H1 (cell line): ENCODE measurements around the gene NCEH1. TPM values are rescaled to one million over a fixed set of nuclear protein-coding genes. Genes with fewer than 3 reads are reported as not detected.

ENCODE experiments used
- CREB1 ChIP-seq: IDR thresholded peaks from 2 replicates; pipeline ENCODE4 v1.6.1; 2012; ENCODE audit warnings: inconsistent platforms
- EGR1 ChIP-seq: IDR thresholded peaks from 2 replicates; pipeline ENCODE4 v1.6.1; 2011; ENCODE audit warnings: low read depth, low read length, borderline replicate concordance
- EP300 ChIP-seq, 2 experiments: IDR thresholded peaks; 1 replicate in 1 of 2; 2 replicates in 1 of 2; pipeline ENCODE4 v1.6.1; 2011 to 2012; ENCODE audit warnings: low read depth in 2 of 2, low read length in 2 of 2, mild to moderate bottlenecking in 2 of 2, borderline replicate concordance in 1 of 2, inconsistent platforms in 1 of 2, moderate library complexity in 1 of 2
- KDM4A ChIP-seq: IDR thresholded peaks from one replicate; pipeline ENCODE4 v1.7.1; 2012; ENCODE audit warnings: low read depth, mild to moderate bottlenecking, moderate library complexity, low read length, inconsistent platforms; ENCODE audit not compliant: severe bottlenecking
- NANOG ChIP-seq: IDR thresholded peaks from 2 replicates; pipeline ENCODE4 v1.6.1; 2011; ENCODE audit warnings: low read length, low read depth, mild to moderate bottlenecking, inconsistent platforms; ENCODE audit not compliant: insufficient read depth, poor library complexity, severe bottlenecking
- PHF8 ChIP-seq: fragments of 200-600 bp; sonication (generic); conservative IDR thresholded peaks from 2 replicates; pipeline ENCODE4 v1.7.1; 2012; ENCODE audit warnings: low read depth, mild to moderate bottlenecking, inconsistent platforms, low read length, moderate library complexity
- POLR2A ChIP-seq, 2 experiments: IDR thresholded peaks; 1 replicate in 1 of 2; 2 replicates in 1 of 2; pipeline ENCODE4 v1.6.1; 2011; ENCODE audit warnings: low read depth in 2 of 2, low read length in 2 of 2, mild to moderate bottlenecking in 2 of 2; ENCODE audit errors: control extremely low read depth in 1 of 2
- POLR2AphosphoS5 ChIP-seq: IDR thresholded peaks from 2 replicates; pipeline ENCODE4 v1.6.1; 2011; ENCODE audit warnings: low read depth, low read length
- RAD21 ChIP-seq, 2 experiments: IDR thresholded peaks in 1 of 2; conservative IDR thresholded peaks in 1 of 2; 2 replicates each; pipeline ENCODE4 v1.6.1; 2011; ENCODE audit warnings: low read depth in 2 of 2, low read length in 2 of 2, improper control_type of control experiment in 1 of 2, inconsistent platforms in 1 of 2, mild to moderate bottlenecking in 1 of 2, moderate library complexity in 1 of 2
- RBBP5 ChIP-seq: IDR thresholded peaks from 2 replicates; pipeline ENCODE4 v1.7.1; 2012; ENCODE audit warnings: low read depth, mild to moderate bottlenecking, inconsistent platforms, low read length, moderate library complexity, borderline replicate concordance
- RNF2 ChIP-seq: fragments of 200-900, 300-1000 bp; sonication (generic); IDR thresholded peaks from 2 replicates; pipeline ENCODE4 v1.7.1; 2016; ENCODE audit warnings: borderline replicate concordance, low read depth, mild to moderate bottlenecking, antibody characterized with exemption, low read length; ENCODE audit not compliant: poor library complexity, severe bottlenecking; ENCODE audit errors: missing control alignments
- SAP30 ChIP-seq: fragments of 300-600 bp; sonication (generic); IDR thresholded peaks from 2 replicates; pipeline ENCODE4 v1.7.1; 2012; ENCODE audit warnings: low read length, moderate library complexity, mild to moderate bottlenecking, inconsistent platforms; ENCODE audit not compliant: insufficient read depth, insufficient replicate concordance
- SIN3A ChIP-seq, 2 experiments: IDR thresholded peaks in 1 of 2; conservative IDR thresholded peaks in 1 of 2; 2 replicates each; pipeline ENCODE4 v1.6.1; 2011 to 2012; ENCODE audit warnings: low read length in 2 of 2, improper control_type of control experiment in 1 of 2, low read depth in 1 of 2, mild to moderate bottlenecking in 1 of 2
- SP2 ChIP-seq: IDR thresholded peaks from 2 replicates; pipeline ENCODE4 v1.6.1; 2012; ENCODE audit warnings: mild to moderate bottlenecking, low read length, inconsistent platforms
- SRF ChIP-seq: IDR thresholded peaks from 2 replicates; pipeline ENCODE4 v1.6.1; 2011; ENCODE audit warnings: mild to moderate bottlenecking, low read depth, low read length, moderate library complexity
- TAF1 ChIP-seq: IDR thresholded peaks from 2 replicates; pipeline ENCODE4 v1.6.1; 2011; ENCODE audit warnings: mild to moderate bottlenecking, low read depth, low read length
- TBP ChIP-seq: IDR thresholded peaks from 2 replicates; pipeline ENCODE4 v1.6.1; 2011; ENCODE audit warnings: low read depth, low read length, improper control_type of control experiment
- YY1 ChIP-seq: IDR thresholded peaks from 2 replicates; pipeline ENCODE4 v1.6.1; 2011; ENCODE audit warnings: low read depth, mild to moderate bottlenecking, low read length
- polyA plus RNA-seq, 7 experiments: library from polyadenylated mRNA; depleted of rRNA in 3 of 7; stranded (reverse) in 5 of 7; unstranded in 2 of 7; fragments of >200 nt in 5 of 7; fragments of 200-250 nt in 2 of 7; gene quantifications; 1 replicate in 5 of 7; 2 replicates in 1 of 7; 4 replicates in 1 of 7; pipeline versions ENCODE4 v1.2.1 to v1.2.3, GENCODE V29; 2011 to 2013; ENCODE audit warnings: missing spikeins in 2 of 7, mixed read lengths in 2 of 7
- total RNA-seq: library from RNA; stranded (reverse); fragmentation: NEBNext Ultra II Directional; extraction: Animal tissue kit (Norgen Biotek cat#: 25700); gene quantifications from 2 replicates; pipeline ENCODE4 v1.2.1, GENCODE V29; 2021
- TF ChIP-seq, protein P1 (sequence below): IDR thresholded peaks from 2 replicates; pipeline ENCODE4 v1.6.1; 2012; ENCODE audit warnings: low read length, inconsistent platforms

Gene NCEH1
- total and polyA plus RNA-seq, 2 of the 8 experiments (the other 6 are each of a cell fraction or from before 2014, with no cell fraction given): 2.2 to 6.4 TPM

DNA sequence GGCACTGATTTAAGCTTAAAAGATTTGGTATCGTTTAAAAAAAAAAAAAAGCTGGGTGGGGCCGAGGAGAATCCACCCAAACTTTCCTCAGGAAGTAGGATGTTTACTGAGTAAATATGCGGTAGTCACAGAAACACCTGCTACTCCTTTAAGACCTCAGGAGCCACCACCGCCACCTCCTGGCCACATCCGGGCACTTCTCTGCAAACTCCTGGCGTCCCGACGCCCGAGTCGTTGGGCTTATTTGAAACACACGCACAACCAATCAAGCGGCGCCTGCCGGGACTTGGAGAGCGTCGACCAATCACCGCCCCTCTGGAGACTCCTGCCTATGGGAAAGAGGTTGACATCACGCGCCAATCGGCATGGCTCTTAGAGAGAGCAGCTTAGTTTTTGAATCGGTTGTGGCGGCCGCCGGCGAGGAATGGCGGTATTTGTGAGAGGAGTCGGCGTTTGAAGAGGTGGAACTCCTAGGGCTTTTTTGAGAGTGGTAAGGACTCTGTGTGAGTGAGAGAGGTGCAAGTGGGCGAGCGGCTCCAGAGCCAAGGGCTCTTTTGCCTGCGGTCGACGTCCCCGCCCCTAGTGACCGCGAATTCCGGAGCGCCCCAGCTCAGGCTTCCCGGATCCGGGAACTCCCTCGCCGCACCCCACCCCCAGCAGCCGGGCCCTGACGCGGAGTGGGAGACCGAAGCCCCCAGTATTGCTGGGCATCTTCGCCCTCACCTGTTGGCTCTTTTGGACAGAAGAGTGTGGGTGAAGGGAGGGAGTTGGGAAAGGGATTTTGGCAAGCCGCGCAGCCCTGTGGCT lies 39.7 kb upstream of the NCEH1 start, which contains the start of gene ECT2 (continued):
- TF ChIP-seq, protein P1, sequence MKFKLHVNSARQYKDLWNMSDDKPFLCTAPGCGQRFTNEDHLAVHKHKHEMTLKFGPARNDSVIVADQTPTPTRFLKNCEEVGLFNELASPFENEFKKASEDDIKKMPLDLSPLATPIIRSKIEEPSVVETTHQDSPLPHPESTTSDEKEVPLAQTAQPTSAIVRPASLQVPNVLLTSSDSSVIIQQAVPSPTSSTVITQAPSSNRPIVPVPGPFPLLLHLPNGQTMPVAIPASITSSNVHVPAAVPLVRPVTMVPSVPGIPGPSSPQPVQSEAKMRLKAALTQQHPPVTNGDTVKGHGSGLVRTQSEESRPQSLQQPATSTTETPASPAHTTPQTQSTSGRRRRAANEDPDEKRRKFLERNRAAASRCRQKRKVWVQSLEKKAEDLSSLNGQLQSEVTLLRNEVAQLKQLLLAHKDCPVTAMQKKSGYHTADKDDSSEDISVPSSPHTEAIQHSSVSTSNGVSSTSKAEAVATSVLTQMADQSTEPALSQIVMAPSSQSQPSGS: peak; percentile 47; the same call in 1 of the 2 replicates
- TF ChIP-seq RBBP5: peak; percentile 86
- no peak for TF ChIP-seq SP2
- TF ChIP-seq RAD21 (IDR thresholded peaks at IDR 0.05 in 1 of 2, conservative IDR thresholded peaks at IDR 0.05 in 1 of 2; ENCODE audit: low read depth in 2 of 2, low read length in 2 of 2): peak; percentile 53 to 61
- TF ChIP-seq EGR1: peak; percentile 56; the same call in 1 of the 2 replicates
- no peak for TF ChIP-seq NANOG
- TF ChIP-seq PHF8: peak; percentile 94
- peak; percentile 4 to 32; a peak in 1 of 3 replicates for TF ChIP-seq EP300 (IDR thresholded peaks at IDR 0.05; ENCODE audit: borderline replicate concordance in 1 of 2, low read depth in 2 of 2, low read length in 2 of 2)
- peak; percentile 94 for TF ChIP-seq TAF1
- no peak for TF ChIP-seq SRF
- 0 out of 2 replicates have a peak, but pooled peaks have one; percentile 29 for TF ChIP-seq CREB1
- peak; percentile 95 to 97 for TF ChIP-seq POLR2A (IDR thresholded peaks at IDR 0.05; ENCODE audit: control extremely low read depth in 1 of 2, low read depth in 2 of 2, low read length in 2 of 2)
- TF ChIP-seq SIN3A (conservative IDR thresholded peaks at IDR 0.05 in 1 of 2, IDR thresholded peaks at IDR 0.05 in 1 of 2; ENCODE audit: low read depth in 1 of 2, low read length in 2 of 2): peak; percentile 40 to 49; a peak in 1 of 4 replicates
- peak; percentile 75 for TF ChIP-seq KDM4A
- no peak for TF ChIP-seq RNF2
- TF ChIP-seq POLR2AphosphoS5: peak; percentile 87
- peak; percentile 79 for TF ChIP-seq YY1
- TF ChIP-seq SAP30: peak; percentile 37
- peak; percentile 91 for TF ChIP-seq TBP
